DMS153 (cell line): ENCODE data around the gene MCF2L.

Experiments
- DNase-seq: peaks from one replicate; lab custom pipeline; 2025; lab: John Stamatoyannopoulos, UW

MCF2L gene

GRCh38 chr13:113083402-113084061 lies 114.5 kb downstream of the MCF2L start:
- DNase-seq = peak; percentile 17

GRCh38 chr13:113084094-113084942 lies 115.3 kb downstream of the MCF2L start:
- no peak for DNase-seq

DNA sequence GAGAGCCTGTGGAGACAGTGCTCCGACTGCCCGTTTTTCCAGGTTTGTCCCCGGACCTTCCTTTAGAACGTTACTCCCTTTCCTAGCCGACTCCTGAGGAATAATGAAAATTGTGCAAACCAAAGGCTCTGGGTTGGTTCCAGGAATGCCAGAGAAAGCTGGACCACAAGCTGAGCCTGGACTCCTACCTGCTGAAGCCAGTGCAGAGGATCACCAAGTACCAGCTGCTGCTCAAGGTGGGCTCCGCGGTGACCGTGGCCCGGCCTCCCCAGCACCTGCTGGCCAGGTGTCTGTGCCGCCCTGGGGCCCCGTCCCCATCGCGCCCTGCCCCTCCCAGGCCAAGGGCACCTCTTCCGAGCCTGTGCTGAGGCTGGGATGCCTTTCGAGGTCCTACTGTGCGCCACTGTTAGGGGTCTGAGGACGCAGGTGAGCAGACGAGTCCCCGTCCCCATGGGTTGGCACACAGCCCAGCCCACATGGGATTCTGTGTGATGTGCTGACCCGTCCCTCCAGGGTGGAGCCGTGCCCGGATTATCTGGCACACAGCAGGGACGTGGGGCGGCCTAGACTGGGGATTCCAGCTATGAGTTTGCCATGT lies 116.0 kb downstream of the MCF2L start:
- DNase-seq = no peak

- no peak for DNase-seq
Observed at GRCh38 chr13:113086031-113086750, 117.2 kb downstream of the MCF2L start.

GRCh38 chr13:113086991-113087922 lies 118.2 kb downstream of the MCF2L start:
- no peak for DNase-seq

- DNase-seq = no peak
Observed at GRCh38 chr13:113087923-113088690, 119.1 kb downstream of the MCF2L start.

DNA sequence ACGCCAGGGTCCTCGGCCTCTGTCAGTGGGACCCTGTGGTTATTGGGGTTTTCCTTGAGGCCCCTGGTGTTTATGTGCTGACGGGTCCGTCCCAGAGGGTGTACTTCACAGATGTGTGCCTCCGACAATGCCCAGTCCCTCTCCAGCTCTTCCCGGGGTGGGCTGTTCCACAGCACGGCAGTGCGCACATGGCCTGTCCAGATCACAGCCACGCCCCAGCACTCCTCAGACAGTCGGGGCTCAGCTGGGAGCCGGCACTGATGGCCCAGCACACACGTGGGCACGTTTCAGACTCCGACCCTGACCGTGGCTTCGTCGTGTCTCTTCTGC lies 119.6 kb downstream of the MCF2L start:
- no peak for DNase-seq

GRCh38 chr13:113089693-113090414 lies 120.8 kb downstream of the MCF2L start:
- DNase-seq = no peak

GRCh38 chr13:113090415-113090770 lies 121.4 kb downstream of the MCF2L start:
- no peak for DNase-seq

DNA sequence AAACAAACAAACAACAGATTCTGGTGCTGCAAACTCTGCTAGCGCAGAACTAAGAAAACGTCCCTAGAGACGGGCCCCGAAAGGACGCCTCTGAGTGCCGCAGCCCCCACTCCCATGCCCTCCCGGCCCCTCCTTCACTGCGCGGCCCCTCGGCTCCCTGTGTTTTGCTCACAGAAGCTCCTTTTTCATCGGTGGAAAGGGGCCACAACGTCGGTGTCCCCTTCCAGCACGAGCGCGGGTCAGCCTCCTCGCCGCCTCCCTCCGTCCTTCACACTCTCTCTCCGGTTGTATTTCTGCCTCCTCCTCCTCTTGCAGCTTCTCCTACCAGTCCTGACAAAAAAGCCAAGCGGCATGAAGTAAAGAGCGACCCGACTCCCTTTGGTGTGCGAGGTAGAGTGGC lies 121.8 kb downstream of the MCF2L start:
- no peak for DNase-seq

DNA sequence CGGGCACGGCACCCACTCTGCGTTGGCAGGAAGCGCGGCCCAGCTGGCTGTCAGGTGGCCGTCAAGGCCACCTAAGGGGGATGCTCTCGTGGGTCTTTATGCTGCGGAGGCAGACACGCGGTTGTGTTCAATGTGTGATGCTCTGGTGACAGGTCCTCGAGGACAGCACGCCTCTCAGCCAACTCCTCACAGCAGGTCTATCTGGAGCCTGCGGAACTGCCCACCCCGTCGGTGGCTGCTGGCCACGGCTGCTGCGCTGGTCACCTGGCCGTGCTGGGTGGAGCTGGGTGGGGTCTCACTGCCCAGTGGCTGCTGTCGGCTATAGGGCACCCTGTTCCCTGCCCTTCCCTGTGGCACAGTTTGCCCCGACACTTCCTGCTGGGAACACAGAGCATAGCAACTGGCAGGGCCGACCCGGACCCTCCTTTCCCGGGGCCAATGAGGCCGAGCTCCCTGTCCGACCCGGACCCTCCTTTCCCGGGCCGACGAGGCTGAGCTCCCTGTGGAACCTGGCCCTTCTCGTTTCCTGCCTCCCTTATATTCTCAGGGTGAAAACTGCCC lies 122.3 kb downstream of the MCF2L start:
- no peak for DNase-seq

DNA sequence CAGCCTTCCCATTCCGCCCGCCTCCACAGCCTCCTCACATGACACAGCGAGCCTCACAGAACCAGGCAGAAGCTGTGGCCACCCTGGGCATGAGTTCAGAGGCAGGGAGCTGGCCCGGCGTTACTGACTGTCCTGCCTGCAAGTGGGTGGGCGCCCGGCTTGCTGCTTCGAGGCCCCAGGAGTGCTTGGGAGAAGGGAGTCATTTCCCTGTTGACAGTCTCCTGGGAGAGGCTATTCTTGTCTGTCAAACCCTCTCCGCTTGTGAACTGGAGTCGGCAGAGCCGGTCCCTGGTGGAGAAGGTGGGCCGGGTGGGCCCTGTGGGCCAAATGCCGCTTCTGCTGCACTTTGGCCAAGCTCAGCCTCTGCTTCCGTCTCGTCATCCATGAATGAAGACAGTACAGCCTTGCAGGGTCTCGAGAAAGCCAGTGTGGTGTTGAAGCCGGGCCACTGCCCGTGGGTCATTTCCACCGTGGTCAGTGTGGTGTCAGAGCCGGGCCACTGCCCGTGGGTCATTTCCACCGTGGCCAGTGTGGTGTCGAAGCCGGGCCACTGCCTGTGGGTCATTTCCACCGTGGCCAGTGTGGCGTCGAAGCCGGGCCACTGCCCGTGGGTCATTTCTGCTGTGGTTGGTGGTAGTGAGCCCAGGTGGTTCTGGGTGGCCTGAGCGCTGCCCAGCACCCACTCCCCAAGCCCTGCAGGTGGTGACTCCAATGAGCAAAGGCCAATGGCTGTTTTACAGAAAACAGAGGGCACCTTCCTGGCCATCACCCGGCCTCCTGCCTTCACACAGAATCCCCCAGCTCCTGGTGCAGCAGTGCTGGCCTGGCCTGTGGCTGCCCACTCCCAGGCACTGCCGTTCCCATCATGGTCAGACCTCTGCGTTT lies 123.1 kb downstream of the MCF2L start:
- DNase-seq = no peak

DNA sequence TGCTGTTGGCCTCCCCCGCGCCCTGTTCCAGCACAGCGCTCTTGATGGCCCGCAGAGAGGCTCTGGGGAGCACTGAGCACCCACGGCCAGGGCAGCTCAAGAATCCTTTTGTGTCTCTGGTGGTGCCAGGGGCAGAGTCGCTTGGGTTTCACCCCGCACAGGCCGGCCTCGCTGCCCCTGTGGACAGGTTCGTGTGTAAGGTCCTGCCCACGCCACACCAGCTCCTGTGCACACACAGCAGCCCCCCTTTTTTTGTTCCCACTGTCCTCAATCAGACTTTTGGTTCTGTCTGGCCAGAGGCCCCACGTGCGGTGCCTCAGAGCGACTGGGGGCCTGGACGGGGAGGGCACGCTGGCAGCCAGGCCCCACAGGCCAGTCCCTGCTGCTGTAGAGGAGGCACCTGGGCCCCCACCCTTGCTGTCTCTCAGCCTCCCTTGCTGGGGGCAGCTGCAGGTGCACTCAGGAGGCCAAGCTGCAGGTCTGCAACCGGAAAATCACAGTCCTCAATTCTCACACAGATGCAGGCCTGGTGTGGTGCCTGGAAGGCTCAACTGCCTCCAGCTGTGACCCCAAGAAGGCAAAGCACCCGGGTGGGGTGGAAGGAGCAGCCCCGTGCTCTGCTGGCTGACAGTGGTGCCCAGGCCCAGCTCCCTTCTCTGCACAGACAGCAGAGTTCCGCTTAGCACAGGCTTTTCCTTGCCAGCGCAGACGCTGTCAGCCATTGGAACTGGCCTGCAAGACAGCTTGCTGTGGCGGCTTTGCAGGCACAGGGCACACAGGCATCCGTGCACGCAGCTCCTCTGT lies 124.0 kb downstream of the MCF2L start:
- no peak for DNase-seq

DNA sequence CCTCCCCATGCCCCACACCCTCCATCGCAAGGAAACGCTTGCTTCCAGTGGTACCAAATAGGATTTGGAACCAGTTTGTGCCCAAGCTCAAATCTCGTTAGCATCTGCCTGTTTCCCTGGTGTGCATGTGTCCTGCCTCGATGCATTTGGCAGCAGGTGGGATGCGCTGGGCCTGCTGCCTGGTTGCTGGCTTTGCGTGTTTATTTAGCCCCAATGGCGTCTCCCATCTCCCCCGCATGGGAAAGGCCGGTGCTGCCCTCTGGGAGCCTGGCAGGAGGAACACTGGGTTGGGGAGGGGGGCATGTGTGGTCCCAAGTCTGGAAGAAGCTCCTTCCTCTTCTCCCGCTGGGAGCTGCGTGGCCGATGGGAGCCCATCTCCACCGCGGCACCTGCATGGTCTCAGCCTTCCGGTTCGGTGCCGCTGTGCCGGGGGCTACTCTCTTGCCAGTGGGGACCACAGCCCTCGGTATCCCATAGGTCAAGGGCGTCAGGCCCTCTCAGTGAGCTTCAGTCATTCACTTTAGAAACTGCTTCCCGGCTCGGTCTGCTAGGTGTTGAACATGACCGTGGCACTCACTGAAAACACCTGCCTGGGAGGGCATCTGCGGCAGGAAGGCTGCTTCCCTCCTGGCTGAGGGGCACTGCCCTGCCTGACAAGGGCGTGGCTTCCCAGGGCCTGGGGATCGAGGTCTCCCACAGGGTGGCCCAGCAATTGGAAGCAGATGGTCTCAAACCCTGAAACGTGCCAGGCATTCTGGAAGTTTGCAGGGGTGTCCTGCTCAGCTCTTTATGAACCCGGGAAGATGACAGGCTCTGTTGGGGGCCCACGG lies 124.8 kb downstream of the MCF2L start:
- no peak for DNase-seq

DNA sequence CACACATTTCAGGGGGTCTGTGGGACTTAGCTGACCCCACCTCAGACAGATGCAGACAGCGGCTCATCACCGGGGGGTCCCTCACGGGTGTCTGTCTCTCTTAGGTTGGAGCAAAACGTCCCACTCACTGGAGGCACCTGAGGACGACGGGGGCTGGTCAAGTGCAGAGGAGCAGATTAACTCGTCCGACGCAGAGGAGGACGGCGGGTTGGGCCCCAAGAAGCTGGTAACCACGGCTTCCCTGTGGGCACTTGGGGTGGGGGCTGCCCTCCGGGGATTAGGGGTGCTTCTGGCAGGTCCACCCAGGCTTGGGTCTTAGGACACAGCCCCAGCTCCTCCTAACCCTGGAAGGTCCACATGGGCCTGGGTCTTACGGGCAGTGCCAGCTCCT lies 125.4 kb downstream of the MCF2L start:
- no peak for DNase-seq

GRCh38 chr13:113095146-113096051 lies 126.4 kb downstream of the MCF2L start:
- no peak for DNase-seq
